NCI-H187 treated with DMSO at 0.1 percent for 48 hours (cell line): ENCODE data around the gene MINDY1.

Source experiments
- DNase-seq: peaks from one replicate; lab custom pipeline; 2025; lab: John Stamatoyannopoulos, UW

The MINDY1 gene

DNA sequence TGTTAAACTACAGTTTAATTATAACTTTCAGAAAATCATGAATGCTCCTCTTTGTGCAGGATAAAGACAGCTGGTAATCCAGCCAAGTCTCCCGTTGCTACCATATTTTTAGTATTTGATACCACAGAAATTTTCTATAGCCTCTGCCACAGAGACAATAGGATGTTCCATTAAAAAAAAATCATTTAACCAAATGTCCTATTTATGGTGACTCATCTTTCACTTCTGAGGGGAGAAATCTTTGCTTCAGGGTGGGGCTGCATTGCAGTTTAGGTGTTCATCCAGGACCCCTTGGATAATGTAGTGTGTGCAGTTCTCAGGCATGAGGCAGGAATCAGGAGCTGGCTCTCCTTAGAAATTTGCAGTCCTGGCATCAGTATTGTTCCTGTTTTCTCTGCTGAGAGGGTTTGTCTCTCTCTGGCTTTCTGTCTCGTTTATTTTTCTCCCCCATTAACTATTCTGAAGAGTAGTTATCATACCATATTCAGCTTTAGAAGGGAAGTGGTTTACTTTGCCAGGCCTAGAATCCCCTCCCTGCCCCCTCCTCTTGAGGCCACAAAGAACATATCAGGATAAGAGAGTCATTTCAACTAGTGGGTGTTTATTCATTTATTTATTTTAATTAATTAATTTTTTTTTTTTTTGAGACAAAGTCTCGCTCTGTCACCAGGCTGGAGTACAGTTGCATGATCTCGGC lies 4.6 kb upstream of the MINDY1 start:
- DNase-seq = no peak

GRCh38 chr1:151010346-151010726 lies 3.6 kb upstream of the MINDY1 start:
- DNase-seq = no peak

DNA sequence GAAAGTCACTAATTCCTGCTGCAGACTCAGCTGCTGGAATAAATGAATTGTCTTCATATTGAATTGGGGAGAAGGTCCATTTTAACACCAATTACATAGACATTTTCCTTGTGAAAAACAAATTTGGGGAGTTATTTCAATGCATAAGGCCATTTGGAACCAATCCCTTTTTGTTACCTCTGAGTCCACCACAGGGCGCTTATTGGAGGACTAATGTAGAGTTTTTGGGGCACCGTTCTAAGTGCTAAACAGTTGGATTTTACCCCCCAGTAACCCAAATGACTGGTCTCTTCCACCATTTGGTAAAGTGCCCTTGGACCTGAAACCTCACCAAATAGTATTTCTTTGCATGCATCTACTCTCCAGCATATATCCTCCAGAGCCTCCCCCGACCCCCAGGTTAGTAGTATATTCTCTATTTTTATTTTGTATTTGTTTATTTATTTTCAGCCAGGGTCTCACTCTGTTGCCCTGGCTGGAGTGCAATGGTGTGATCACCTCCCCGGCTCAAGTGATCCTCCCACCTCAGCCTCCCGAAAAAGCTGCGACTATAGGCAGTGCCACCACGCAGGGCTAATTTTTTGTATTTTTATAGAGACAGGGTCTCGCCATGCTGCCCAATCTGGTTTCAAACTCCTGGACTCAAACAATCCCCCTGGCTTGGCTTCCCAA lies 3.1 kb upstream of the MINDY1 start:
- no peak for DNase-seq

DNA sequence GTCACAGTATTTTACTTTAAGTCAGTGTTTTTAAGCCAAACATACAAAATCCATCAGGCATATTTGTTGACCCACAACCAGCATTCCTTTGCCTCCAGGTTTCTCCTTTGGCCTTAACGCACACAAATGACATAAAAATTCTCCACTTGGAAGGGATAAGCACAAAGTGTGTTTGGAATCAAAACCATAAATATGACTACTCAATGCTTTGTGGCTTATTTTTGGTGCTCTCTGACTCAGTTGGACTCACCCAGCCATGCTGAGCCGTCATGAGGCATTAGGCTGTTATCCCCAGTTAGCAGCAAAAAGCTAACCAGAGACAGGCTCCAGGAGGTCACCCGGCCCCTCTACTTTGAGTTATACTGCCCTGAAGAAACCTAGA lies 2.5 kb upstream of the MINDY1 start:
- no peak for DNase-seq

DNA sequence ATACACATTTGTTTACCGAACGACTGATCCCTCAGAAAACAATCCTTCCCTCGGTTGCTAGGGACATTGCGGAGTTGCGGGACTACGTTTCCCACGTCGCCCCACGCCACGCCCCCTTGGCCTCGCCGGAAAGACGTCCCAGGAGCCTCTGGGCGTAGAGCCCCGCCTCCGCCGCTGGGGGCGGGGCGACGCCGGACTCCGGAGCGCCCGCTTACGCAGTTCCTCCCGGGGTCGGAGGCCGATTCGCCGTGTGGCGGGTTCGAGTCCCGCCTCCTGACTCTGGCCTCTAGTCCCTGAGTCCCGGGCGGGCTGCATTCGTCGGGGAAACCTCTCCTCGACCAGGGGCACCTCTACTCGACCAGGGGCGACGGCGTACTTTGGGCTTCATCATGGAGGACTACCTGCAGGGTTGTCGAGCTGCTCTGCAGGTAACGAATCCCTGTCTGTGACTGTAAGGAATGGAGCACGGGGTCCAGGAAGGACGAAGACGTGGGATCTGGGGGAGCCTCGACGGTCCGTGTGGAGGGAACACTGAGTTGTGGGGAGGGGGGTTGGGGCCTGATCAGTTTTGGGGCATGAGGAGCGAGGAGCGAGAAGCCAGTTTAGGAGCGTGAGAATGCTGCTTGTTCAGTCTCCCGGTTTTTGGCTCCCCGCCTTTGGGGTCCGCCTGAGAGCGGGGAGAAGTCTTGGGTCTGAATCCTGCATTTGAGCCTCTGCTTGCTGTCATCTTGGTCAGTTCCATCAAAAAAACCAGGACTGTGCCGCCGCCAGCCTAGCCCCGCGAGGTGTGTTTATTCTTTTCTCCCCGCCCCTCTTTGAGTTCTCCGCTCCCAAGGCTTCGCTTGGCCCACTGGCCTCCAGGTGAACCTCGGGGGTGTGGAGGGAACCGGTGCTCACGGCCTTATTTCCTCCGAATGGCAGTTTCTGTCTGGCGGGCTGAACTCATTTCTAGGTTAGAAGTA lies 1.8 kb upstream of the MINDY1 start, which contains the start of gene PRUNE1:
PRUNE1 (plus strand) TSS at position 206 of the 962 bp plus-strand sequence; CDS start at position 390, 184 bp downstream.
- peak; percentile 83 for DNase-seq

GRCh38 chr1:151007853-151008243 lies 1.1 kb upstream of the MINDY1 start:
- DNase-seq = no peak

DNA sequence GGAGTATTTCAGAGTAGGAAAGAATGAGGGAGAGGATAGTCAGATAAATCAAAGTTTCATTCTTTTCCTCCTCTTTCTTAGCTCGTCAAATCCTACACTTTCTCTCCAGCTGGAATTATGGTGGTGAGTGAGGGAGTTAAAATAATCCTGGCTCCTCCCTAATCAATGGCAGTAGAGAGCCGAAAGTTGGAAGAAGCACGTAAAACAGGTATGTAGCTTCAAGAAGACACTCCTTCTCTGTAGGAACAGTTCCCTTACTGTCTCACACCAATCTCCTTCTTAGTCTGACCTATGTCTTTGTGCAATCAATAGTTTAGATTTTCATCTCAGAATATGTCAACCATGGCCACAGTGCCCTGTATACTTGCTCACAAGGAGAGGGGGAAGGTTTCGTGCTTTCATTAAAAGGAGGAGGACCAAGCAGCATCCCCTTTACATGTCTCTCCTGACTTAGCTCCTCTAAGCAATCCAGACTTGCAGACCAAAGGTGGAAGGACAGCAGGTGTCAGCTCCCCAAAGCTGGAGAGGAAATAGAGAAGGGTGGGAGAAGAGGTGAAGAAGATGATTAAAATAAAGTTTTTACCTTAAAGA lies 878 bp downstream of the MINDY1 start:
- DNase-seq = no peak

GRCh38 chr1:151003180-151003579 lies 3.5 kb downstream of the MINDY1 start:
- DNase-seq = no peak

DNA sequence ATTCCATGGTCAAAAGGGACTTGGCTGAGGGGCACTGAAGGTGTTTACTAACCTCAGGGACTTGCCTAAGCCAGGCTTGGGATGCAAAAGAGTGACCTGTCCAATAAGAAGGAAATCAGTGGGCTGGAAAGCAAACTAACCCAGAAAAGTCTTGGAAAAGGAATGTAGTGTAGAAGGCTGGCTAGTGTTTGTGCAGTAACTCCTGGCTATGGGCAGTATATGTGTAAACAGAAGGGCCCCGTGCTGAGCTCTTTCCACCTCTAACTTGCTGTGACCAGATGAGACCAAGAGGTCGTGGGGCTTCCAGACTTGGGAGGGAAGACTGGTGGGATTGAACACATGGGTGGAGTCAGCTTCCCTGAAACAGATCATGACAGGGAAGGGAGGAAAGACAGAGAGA lies 4.1 kb downstream of the MINDY1 start:
- no peak for DNase-seq

DNA sequence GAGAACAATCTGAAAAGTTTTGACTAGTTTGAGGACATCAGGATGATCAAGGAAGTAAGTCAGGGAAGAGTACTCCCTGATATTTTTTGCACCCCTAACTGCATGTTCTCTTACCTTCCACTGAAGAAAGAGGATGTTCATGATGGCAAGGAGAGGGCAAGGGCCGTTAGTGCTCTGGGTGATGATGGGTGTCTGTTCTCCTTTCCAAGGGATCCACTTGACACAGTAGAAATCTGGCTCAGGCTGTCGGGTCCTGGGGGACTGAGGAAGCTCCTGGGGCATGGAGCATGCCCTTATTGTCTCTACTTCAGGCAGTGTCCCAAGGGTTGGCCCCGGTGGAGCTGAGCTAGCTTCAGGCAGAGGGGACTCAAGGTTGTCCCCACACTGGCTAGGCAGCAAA lies 4.7 kb downstream of the MINDY1 start:
- no peak for DNase-seq

DNA sequence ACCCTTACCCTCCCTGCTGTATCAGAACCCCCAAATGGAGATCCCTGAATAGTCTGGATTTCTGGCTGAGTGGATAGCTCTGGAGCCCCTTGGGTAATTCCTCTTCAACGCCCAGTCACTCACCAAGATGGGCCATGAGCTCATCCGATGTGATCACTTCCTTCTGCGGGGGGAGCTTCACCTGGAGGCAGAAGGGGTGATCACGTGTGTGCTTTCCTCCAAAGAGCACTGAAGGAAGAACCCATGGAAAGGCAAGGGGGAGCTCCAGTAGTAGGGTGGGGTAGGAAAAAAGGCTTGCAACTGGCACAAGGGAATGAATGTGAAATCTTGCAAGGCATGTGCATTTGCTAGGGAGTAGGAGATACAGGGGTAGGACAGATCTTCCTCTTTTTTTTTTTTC lies 5.1 kb downstream of the MINDY1 start:
- no peak for DNase-seq

DNA sequence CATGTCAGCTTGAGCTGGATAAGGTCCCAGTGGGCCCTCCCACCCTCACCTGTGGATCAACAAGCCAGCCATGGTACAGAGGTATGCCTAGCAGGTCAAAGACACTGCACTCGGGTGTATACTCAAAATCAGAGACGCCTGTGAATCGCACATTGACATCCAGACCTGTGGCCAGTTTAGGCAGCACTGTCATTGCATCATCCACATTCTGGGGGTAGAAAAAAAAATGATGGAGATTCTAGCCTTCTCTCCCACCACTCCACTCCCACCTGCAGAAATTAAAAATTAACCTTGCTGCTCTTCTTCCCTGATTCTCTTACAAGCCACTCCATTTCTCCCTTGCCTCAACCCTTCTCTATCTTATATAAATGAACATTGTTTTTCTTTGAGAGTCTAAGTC lies 6.3 kb downstream of the MINDY1 start:
- no peak for DNase-seq

GRCh38 chr1:150999926-151000325 lies 6.8 kb downstream of the MINDY1 start:
- no peak for DNase-seq

GRCh38 chr1:150999051-150999674 lies 7.5 kb downstream of the MINDY1 start:
- DNase-seq = no peak

DNA sequence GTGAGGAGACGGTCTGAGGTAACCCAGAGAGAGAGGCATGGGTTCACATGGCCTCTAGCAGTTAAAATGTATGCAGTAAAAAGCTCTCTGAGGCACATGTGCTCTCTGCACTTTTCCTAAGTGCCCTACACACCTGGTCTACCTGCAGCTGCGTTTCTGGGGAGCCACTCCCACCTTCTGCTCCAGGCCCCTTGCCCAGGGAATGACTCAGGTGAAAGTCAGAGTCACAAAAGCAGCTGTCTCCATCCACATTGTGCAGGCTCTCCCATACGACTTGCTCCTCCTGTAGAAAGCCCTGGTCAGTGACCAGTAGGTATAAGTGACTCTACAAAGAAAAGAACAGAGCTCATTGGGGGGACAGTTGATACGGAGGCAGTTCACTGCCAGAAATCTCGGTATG lies 8.8 kb downstream of the MINDY1 start:
- DNase-seq = no peak

GRCh38 chr1:150997126-150997872 lies 9.4 kb downstream of the MINDY1 start:
- no peak for DNase-seq

- DNase-seq = no peak
These were observed 10.8 kb downstream of the MINDY1 start for GRCh38 chr1:150995896-150996295.

DNA sequence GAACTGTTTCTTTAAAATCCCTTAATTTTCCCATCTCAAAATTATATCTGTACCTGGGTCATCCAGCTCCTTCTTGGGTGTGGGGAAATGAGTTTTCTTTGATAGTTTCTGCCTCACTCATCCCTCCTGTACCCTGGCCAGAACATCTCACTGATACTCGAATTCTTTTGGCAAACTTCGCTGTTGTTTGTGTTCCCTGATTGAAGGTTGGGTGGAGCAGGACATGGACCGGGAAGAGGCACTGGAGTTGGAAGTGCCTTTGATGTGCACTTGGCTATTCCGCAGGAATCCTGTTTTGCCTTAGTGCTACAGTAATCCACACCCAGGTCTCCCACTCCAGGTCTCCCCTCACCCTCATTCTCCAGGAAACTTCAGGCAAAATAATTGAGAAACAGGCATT lies 11.2 kb downstream of the MINDY1 start:
- no peak for DNase-seq

DNA sequence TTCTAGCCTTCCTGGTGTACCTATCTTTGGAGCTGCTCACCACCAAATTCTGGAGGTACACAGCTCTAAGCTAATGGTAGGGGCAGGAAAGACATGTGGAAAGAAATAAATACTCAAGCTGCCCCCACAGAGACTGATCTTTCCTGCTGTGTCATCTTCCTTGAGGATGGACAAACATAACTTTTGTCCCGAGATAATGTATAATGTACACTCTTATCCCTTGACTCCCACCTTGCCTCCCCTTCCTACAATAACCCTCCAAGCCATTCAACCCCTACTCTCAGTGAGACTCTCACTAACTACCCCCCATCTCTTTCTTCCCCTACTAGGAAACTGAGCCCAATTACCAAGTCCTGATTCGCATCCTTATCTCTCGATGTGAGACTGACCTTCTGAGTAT lies 12.5 kb downstream of the MINDY1 start:
- DNase-seq = no peak

GRCh38 chr1:150992626-150993025 lies 14.1 kb downstream of the MINDY1 start:
- DNase-seq = no peak

- peak; percentile 87 for DNase-seq
These were observed 18.8 kb downstream of the MINDY1 start for GRCh38 chr1:150987924-150988323.
